Measurements from ENCODE around the gene MNT. TPM values are rescaled to one million over a fixed set of nuclear protein-coding genes. Genes with fewer than 3 reads are reported as not detected.

Gene MNT, protein sequence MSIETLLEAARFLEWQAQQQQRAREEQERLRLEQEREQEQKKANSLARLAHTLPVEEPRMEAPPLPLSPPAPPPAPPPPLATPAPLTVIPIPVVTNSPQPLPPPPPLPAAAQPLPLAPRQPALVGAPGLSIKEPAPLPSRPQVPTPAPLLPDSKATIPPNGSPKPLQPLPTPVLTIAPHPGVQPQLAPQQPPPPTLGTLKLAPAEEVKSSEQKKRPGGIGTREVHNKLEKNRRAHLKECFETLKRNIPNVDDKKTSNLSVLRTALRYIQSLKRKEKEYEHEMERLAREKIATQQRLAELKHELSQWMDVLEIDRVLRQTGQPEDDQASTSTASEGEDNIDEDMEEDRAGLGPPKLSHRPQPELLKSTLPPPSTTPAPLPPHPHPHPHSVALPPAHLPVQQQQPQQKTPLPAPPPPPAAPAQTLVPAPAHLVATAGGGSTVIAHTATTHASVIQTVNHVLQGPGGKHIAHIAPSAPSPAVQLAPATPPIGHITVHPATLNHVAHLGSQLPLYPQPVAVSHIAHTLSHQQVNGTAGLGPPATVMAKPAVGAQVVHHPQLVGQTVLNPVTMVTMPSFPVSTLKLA
- 1.4 and 1.6 TPM in 2 replicates for total RNA-seq

GRCh38 chr17:2400877-2401425 lies at the start of gene MNT:
TSS of gene MNT (minus strand) at chr17:2401060. CDS start at chr17:2400712, 348 bp downstream.

DNA sequence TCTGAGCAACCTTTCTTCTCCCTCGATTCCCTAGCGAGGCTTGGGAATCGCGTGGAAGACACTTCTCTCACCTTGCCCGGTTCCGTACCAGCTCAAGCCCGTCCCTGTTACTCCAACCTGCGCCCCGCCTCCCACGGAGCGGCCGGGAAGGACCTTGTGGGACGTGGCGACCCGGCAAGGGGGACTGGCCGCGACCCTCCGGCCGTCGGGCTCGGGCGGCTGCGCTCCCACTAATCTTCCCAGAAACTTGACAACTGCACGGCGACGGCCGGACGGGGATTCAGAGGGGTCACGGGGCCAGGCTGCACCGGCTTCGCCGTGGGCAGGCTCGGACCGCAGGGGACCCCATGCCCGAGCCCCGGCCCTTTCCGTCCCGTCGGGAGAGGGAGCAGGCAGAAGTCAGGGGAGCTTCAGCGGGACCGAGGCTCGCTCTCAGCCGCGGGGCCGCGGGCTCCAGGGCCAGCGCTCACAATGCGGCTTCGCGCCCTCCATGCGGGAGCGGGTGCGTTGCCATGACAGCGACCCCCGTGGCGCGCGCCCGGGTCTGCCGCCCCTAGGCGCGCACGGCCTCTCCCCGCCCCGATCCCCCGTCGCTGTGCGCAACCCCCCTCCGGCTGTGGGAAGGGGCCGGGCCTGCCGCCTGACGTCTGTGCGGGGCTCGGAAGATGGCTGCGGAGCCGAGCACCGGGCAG lies 63.9 kb downstream of the MNT start, which contains the start of gene SGSM2:
Gene SGSM2, plus strand, starts transcription at position 650 of the 692 bp plus-strand sequence. CDS start 188 bp downstream, outside the sequence.

DNA sequence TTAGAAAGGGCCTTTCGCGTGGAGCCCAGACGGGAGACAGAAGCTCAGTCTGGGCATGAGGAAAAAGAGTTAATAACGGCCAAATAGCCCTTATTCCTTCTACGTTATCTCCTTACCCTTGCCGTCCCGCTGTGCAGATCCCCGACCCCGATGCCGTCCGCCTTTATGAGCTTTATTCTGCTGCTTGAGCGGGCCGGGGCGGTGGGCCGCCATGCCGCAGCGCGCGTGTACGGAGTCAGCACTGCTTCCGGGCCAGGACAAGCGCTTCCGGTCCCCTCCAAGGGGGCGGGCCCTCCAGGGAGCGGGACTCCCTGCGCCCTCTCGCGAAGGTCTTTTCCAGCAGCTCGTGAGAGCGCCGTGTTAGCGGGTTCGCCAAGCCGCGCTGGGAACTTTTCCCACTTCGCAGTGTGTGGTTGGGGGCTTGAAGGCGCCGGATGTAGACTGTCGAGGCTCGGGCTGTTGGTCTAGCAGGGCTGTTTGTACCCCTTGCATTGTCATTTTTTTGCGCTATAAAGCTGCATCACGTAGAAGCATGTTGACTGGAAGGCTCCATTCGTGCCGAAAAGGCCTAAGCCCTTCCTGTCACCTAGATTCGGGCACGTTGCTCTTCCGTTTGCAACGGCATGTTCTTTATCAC lies 64.5 kb downstream of the MNT start, which contains the start of gene TSR1:
Gene TSR1, minus strand, starts transcription at position 243 of the 637 bp plus-strand sequence. Its CDS starts 30 bp downstream, at position 213.

Other genes with a start within 250 kb of the MNT start
- gene SMG6, start 97.3 kb downstream of the MNT start, total RNA-seq = 12.3 and 23.4 TPM in 2 replicates
- gene SRR, start 97.1 kb downstream of the MNT start, total RNA-seq = 27.0 and 34.8 TPM in 2 replicates
- 73.1 and 73.4 TPM in 2 replicates for gene TSR1, start 64.6 kb downstream of the MNT start, total RNA-seq
- 27.8 and 29.6 TPM in 2 replicates for gene SGSM2, start 63.6 kb downstream of the MNT start, total RNA-seq
- gene METTL16, start 110.8 kb upstream of the MNT start, total RNA-seq = 16.9 and 17.2 TPM in 2 replicates
- gene PAFAH1B1, start 192.6 kb upstream of the MNT start, total RNA-seq = 85.3 and 112 TPM in 2 replicates

All from epithelial cell of umbilical artery (primary cell).